CD4-positive, alpha-beta T cell (primary cell): ENCODE measurements around the gene PDE6G. TPM values are rescaled to one million over a fixed set of nuclear protein-coding genes. Genes with fewer than 3 reads are reported as not detected.

ENCODE experiments used
- ATAC-seq: fragments of 200-7000 bp; cut with Tn5 transposase; one replicate; pipeline ENCODE4 v1.10.0; 2022; ENCODE audit warnings: mild to moderate bottlenecking; ENCODE audit not compliant: poor library complexity
- CTCF ChIA-PET: fragments of 350-600 bp; sonication (Branson Sonifier 250); formaldehyde crosslinking; loops from one replicate; lab custom pipeline; 2021; ENCODE audit warnings: antibody characterized with exemption, inconsistent platforms; lab: Charles Lee
- POLR2A ChIA-PET: fragments of 350-600 bp; sonication (Branson Sonifier 250); formaldehyde crosslinking; loops from one replicate; lab custom pipeline; 2021; ENCODE audit warnings: antibody characterized with exemption, inconsistent platforms; lab: Charles Lee
- DNase-seq, 14 experiments: peaks; one replicate each; pipeline ENCODE4 v3.0.0-alpha.2; 2013 to 2020; ENCODE audit warnings: mixed read lengths in 2 of 14
- H3K27ac ChIP-seq, 2 donors: one replicate each; pipeline versions ENCODE4 v1.5.1 to v1.7.0; 2013; ENCODE audit warnings: low read length in 2 of 2, low read depth in 1 of 2, mild to moderate bottlenecking in 1 of 2
- H3K27me3 ChIP-seq, 2 experiments: 1 replicate in 1 of 2; 2 replicates in 1 of 2; pipeline versions ENCODE4 v1.6.1 to v1.7.0; 2013; ENCODE audit warnings: low read length in 2 of 2, control low read depth in 1 of 2, mild to moderate bottlenecking in 1 of 2, moderate library complexity in 1 of 2; ENCODE audit not compliant: insufficient read depth in 2 of 2, control insufficient read depth in 1 of 2
- H3K36me3 ChIP-seq: one replicate; pipeline ENCODE4 v1.6.1; 2013; ENCODE audit warnings: low read length, control low read depth; ENCODE audit not compliant: insufficient read depth
- H3K4me1 ChIP-seq: one replicate; pipeline ENCODE4 v1.6.1; 2013; ENCODE audit warnings: low read length, control low read depth; ENCODE audit not compliant: insufficient read depth
- H3K4me3 ChIP-seq: one replicate; pipeline ENCODE4 v1.5.1; 2013; ENCODE audit warnings: mild to moderate bottlenecking, low read length, moderate library complexity
- H3K9me3 ChIP-seq, 2 experiments: 1 replicate in 1 of 2; 2 replicates in 1 of 2; pipeline versions ENCODE4 v1.6.1 to v1.7.0; 2013; ENCODE audit warnings: low read length in 2 of 2, mild to moderate bottlenecking in 2 of 2, control low read depth in 1 of 2, moderate library complexity in 1 of 2; ENCODE audit not compliant: control insufficient read depth in 1 of 2, insufficient read depth in 1 of 2
- H3K27ac Mint-ChIP-seq: one replicate; pipeline ENCODE4 v1.8.0; 2020; ENCODE audit warnings: mixed read lengths
- H3K27me3 Mint-ChIP-seq: one replicate; pipeline ENCODE4 v1.8.0; 2021; ENCODE audit warnings: mixed read lengths
- H3K36me3 Mint-ChIP-seq: one replicate; pipeline ENCODE4 v1.8.0; 2021; ENCODE audit warnings: low read depth, mixed read lengths
- H3K4me1 Mint-ChIP-seq: one replicate; pipeline ENCODE4 v1.8.0; 2021; ENCODE audit warnings: low read depth, mixed read lengths
- H3K4me3 Mint-ChIP-seq: one replicate; pipeline ENCODE4 v1.8.0; 2020; ENCODE audit warnings: mild to moderate bottlenecking, mixed read lengths
- H3K9me3 Mint-ChIP-seq: one replicate; pipeline ENCODE4 v1.8.0; 2020; ENCODE audit warnings: mixed read lengths
- intact Hi-C, 2 experiments: fragments of 100-400 bp; cut with DNase I in 1 of 2; cut with micrococcal nuclease in 1 of 2; formaldehyde crosslinking; loops; one replicate each; pipeline versions ENCODE4 v1.15.1 to v1.9.0; 2023 to 2025; cut with DNase I, micrococcal nuclease
- total RNA-seq, 174 experiments: library from RNA in 2 of 174; stranded (reverse) in 2 of 174; gene quantifications; one replicate each; pipeline ENCODE4 v1.2.3 and lab custom pipeline; 2021 to 2026
- TF ChIP-seq, protein P1 (sequence below): fragments of 200-600 bp; IDR thresholded peaks from one replicate; pipeline ENCODE4 v1.8.0; 2022; ENCODE audit warnings: antibody characterized with exemption, mild to moderate bottlenecking

Gene PDE6G
- total RNA-seq, 2 experiments from 2014 or later: 0.49 to 0.92 TPM

DNA sequence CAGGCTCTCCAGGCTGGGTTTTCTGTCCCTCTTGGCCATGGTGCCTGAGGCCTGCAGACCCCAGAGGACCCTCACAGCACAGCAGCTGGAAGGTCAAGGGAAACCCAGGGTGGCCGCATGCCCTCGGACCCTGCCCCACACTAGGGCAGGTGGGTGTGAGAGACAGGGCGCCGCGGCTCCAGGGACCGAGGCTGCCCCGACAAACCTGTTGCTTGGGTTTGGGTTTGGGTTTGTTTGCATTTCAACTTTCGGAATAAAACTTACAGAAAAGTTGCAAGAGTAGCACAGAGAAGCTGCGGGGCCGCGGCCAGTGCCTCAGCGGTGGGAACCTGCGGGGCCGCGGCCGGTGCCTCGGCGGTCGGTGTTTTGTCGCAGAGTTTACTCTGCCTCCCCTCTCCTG, 35.3 kb upstream of the PDE6G start:
- Histone ChIP-seq H3K4me3 (no peak overlapping the region), H3K36me3 (peaks cover 95% of the 10 kb centered on the region), H3K27me3 (no peaks in the 10 kb centered on the region), H3K4me1 (peaks cover 17% of the 10 kb centered on the region), H3K27ac (no peak overlapping the region), H3K9me3 (no peaks in the 10 kb centered on the region)
- intact Hi-C loops: no loop called here
- ChIA-PET POLR2A (no interaction called here), CTCF (no interaction called here)
- Mint-ChIP-seq H3K27me3 (no peaks in the 10 kb centered on the region), H3K4me3 (no peak overlapping the region), H3K36me3 (peaks cover 47% of the 10 kb centered on the region), H3K27ac (no peak overlapping the region), H3K9me3 (no peaks in the 10 kb centered on the region), H3K4me1 (peaks cover 5% of the 10 kb centered on the region)
- TF ChIP-seq, protein P1, sequence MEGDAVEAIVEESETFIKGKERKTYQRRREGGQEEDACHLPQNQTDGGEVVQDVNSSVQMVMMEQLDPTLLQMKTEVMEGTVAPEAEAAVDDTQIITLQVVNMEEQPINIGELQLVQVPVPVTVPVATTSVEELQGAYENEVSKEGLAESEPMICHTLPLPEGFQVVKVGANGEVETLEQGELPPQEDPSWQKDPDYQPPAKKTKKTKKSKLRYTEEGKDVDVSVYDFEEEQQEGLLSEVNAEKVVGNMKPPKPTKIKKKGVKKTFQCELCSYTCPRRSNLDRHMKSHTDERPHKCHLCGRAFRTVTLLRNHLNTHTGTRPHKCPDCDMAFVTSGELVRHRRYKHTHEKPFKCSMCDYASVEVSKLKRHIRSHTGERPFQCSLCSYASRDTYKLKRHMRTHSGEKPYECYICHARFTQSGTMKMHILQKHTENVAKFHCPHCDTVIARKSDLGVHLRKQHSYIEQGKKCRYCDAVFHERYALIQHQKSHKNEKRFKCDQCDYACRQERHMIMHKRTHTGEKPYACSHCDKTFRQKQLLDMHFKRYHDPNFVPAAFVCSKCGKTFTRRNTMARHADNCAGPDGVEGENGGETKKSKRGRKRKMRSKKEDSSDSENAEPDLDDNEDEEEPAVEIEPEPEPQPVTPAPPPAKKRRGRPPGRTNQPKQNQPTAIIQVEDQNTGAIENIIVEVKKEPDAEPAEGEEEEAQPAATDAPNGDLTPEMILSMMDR: no peak
- DNase-seq (no peak), ATAC-seq (no peak)

DNA sequence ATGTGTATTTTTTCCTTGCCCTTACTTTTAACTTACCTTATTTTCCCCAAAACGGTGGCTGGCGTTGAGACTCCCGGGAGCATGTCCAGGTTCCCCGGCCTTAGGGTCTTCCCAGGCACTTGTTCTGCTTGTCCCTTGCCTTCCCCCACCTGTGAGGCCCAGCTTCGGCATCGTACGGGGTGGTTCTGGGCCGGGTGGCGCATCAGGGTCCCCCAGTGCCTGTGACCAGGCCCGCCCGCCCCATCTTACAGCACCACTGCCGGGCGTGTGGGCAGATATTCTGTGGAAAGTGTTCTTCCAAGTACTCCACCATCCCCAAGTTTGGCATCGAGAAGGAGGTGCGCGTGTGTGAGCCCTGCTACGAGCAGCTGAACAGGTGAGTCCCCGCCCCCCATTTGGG, 34.9 kb upstream of the PDE6G start:
- H3K27ac ChIP-seq: no peak overlapping the region
- peaks cover 95% of the 10 kb centered on the region for H3K36me3 ChIP-seq
- CTCF ChIA-PET: no interaction called here
- DNase-seq: no peak
- H3K27me3 ChIP-seq: no peaks in the 10 kb centered on the region
- Mint-ChIP-seq H3K36me3 (peaks cover 50% of the 10 kb centered on the region), H3K9me3 (no peaks in the 10 kb centered on the region), H3K4me1 (peaks cover 5% of the 10 kb centered on the region), H3K27me3 (no peaks in the 10 kb centered on the region), H3K4me3 (no peak overlapping the region), H3K27ac (no peak overlapping the region)
- intact Hi-C loops: no loop called here
- POLR2A ChIA-PET: no interaction called here
- no peak overlapping the region for H3K4me3 ChIP-seq
- ATAC-seq: no peak
- peaks cover 21% of the 10 kb centered on the region for H3K4me1 ChIP-seq
- TF ChIP-seq, protein P1: no peak
- H3K9me3 ChIP-seq: no peaks in the 10 kb centered on the region

DNA sequence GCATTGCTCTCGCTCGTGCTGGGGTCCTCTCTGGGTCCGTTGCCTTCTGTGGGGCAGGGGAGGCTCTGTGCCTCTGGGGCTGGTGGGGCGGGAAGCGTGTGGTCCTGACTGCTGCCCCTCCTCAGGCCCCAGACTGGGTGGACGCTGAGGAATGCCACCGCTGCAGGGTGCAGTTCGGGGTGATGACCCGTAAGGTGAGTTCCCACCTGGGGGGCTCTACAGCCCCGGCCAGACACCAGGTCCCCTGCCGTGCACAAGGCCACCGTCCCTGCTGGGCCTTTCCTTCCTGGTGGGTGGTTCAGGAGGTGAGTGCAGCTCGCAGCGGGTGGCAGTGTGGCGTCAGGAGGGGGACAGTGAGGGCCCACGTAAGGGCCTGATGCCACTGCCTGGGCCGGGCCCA, 34.2 kb upstream of the PDE6G start:
- TF ChIP-seq, protein P1: no peak
- peaks cover 57% of the 10 kb centered on the region for H3K36me3 Mint-ChIP-seq
- ATAC-seq (no peak), DNase-seq (no peak)
- POLR2A ChIA-PET: interaction anchor here (1.5 kb wide), 1 partner anchor 12 kb away, joined by 4 read pairs; the partner anchor contains the start of gene MRPL12
- CTCF ChIA-PET: no interaction called here
- peaks cover 5% of the 10 kb centered on the region for H3K4me1 Mint-ChIP-seq
- Histone ChIP-seq H3K4me3 (no peak overlapping the region), H3K4me1 (peaks cover 26% of the 10 kb centered on the region), H3K36me3 (peaks cover 95% of the 10 kb centered on the region), H3K27ac (no peak overlapping the region), H3K27me3 (no peaks in the 10 kb centered on the region), H3K9me3 (no peaks in the 10 kb centered on the region)
- intact Hi-C loops: no loop called here
- no peaks in the 10 kb centered on the region for H3K27me3 Mint-ChIP-seq
- H3K27ac Mint-ChIP-seq: no peak overlapping the region
- H3K9me3 Mint-ChIP-seq: no peaks in the 10 kb centered on the region
- H3K4me3 Mint-ChIP-seq: no peak overlapping the region
